ENCODE data around the gene CREB3.

Gene CREB3

DNA sequence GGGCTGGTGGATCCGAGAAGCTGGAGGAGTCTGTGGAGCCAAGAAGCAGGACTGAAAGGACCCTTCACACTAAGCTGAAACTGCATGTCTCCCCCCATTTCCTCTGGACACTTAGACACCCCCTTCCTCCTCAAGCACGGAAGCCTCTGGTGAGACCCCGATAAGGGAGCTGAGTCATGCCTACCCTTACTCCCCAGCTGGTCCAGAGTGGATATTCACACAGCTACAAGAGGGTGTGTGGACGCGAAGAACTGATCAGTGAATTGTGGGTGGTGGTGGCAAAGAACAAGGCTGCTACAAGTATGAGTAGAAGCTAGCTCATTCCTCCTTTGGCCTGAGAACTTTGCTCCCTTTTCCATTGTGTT is 4.8 kb upstream of the CREB3 start:
- no peak for DNase-seq (ENCODE audit: low read depth in 2 of 2)

DNA sequence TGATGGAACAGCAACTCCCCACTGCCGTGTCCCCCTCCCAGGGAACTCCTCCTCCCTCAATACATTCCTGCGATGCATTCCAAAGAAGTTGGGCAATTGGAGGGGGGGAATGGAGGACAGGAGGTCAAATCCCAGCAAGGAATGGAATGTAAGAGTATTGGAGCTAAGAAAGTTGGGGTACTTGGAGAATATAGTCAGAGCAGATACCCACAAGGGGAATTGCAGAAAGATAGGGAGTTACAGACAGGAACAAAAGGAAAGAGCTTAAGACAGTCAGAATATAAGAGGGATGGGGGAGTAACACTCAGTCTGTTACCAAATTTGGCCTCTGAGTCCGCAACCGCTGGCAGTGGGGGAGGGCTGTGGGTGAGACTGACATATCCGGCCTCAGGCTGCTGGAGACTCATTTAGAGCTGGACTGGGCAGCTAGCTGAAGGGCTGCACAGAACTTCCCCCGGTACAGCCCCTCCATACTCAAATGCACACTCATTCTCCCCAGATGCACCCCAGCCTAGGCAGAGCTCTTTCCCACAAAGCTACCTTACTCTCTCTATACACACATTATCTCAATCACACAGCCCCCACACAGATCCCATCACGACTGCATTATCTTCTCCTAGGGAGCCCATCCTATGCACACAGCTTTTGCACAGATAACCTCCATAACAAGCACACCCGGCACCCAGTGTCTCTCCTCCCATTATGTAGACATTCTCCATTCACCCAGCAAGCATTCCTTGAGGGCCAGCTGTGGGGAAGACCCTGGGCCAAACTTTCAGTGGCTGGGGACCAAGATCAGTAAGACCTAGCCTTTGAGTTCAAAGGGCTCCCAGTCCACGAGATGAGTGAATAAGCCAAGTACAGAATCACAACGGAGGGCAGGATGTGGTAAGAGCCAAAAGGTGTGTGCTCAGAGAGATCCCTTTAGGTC is 4.2 kb upstream of the CREB3 start:
- DNase-seq (ENCODE audit: low read depth in 2 of 2): peak in 1 of 2 donors; percentile 23

DNA sequence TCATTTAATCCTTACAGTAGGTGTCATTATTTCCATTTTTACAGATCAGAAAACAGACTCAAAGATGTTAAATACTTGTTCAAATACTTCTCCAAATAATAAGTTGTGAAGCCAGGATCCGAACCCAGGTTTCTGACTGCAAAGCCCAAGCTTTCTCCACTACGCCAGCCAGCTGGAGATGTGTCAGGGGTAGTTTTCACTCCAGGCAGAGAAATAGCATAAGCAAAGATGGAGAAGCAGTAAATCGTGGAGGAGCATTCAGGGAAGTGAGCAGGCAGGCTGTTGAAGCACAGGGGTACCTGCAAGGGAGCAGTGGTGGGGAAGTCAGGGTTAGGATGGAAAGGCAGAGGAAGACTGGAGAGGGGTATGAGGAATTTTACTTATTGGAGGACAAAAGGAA is 3.4 kb upstream of the CREB3 start:
- no peak for DNase-seq (ENCODE audit: low read depth in 2 of 2)

DNA sequence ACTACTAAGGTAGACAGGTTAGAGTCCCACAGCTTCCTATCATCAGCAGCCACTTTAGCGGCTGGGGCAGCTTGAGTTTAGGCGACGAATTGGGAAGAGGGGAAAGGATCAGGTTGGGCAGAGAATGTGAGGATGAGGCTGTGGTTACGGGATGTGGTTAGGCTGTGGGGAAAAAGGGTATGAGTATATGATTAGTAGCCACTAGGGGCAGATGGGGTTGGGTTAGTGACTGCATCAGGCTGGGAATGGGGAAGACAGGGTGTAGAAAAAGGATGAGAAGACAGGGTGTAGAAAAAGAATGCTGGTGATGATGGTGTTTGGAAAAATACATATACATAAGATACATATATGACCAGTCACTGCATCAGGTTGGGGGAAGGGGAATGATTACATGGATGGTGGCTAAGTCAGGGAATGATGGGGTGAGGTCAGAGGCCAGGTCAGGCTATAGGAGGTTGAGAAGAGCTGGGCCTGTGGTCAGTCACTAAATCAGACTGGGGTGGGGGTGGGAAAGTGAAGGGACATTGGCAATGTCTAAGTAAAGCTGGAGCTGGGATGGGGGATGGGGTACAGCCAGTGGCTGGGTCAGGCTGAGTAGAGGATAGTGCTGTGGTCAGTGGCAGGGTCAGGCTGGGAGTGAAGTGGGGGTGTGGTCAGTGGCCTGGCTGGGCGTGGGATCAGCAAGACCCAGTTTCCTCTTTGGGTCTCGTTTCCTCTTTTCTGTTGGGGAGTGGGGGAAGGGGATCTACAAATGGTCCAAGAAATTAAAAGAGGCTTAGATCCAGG is 2.6 kb upstream of the CREB3 start:
- DNase-seq (ENCODE audit: low read depth in 2 of 2): no peak

DNA sequence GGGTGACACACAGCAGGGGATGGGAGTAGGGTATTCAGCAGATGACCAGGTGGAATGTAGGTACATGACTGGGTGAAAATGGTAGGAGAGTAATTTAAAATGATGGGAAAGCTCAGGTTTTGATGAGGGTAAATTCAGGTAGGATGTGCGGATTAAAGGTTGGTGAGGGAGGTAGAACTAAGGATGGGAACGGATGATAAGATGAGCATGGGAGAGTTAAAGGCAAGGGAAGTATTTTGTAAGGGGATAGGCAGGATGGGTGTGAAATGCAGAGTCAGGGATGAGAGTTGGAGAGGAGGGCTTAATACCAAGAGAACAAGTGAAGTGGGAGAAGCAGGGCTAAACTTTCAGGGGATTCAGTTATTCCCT is 2.0 kb upstream of the CREB3 start:
- DNase-seq (ENCODE audit: low read depth in 2 of 2): no peak

DNA sequence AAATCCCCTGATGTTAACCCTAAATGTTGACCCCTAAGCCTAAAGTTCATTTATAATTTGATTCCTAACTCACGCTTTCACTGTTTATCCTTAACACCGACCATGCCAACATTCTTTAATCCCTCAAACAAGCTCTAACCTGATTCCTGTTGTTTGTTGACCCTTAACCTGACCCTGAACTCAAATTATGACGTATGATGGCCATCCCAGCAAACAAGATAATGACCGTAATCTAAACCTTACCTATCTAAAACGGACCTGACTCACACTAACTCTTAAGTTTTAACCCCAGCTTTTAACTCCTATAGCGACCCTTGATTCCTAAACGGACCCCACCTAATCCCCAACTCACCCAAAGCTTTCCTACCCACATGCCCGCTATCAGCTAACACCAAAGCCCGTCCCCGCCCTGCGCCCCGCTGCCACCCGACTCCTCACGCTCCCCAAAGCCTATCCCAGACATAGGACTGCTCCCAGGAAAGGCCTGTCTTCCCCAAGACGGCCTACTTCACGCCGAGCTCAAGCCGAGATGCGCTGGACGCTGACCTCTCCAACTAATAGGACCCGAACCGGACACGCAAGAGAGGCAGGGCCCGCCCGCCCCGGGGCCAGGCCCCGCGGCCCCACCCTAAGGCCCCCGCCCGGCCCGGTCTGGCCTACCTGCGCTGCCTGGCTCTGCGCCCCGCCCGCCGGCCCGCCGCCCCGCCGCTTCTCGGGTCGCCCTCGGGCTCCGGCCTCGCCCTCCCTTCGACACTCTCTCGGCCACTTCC is 866 bp upstream of the CREB3 start:
- DNase-seq (ENCODE audit: low read depth in 2 of 2): no peak

DNA sequence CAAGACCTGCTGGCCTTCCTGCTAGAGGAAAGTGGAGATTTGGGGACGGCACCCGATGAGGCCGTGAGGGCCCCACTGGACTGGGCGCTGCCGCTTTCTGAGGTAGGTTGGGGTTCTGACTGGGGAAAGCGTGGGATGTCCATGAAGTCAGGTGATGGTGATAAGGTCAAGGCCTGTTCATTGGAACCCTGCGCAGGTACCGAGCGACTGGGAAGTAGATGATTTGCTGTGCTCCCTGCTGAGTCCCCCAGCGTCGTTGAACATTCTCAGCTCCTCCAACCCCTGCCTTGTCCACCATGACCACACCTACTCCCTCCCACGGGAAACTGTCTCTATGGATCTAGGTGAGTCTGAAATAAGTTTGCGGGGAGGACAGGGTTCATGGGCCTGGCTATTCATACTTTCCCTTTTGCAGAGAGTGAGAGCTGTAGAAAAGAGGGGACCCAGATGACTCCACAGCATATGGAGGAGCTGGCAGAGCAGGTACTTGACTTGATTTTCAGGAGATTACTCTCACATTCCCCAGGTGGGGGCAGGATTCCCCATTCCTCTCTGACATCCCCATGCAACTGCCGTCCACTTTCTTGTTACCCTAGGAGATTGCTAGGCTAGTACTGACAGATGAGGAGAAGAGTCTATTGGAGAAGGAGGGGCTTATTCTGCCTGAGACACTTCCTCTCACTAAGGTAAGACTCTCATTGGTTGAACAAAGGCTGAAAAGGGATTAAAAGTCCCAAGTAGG is 505 bp downstream of the CREB3 start:
- no peak for DNase-seq (ENCODE audit: low read depth in 2 of 2)

DNA sequence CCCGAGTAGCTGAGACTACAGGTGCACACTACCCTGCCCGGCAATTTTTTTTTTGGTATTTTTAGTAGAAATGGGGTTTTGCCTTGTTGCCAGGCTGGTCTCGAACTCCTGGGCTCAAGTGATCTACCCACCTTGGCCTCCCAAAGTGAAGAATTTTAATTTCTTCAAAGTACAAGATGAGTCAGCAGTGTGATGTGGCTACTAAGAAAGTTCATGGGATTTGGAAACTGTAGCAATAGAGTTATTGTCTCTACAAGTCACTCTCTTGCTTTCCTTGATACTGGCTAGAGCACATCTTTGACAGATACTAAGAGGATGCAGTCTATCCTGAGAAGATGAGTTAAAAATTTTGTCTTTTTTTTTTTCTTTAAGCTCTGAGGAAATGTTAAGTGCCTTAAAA is 1.6 kb downstream of the CREB3 start:
- DNase-seq (ENCODE audit: low read depth in 2 of 2): no peak

DNA sequence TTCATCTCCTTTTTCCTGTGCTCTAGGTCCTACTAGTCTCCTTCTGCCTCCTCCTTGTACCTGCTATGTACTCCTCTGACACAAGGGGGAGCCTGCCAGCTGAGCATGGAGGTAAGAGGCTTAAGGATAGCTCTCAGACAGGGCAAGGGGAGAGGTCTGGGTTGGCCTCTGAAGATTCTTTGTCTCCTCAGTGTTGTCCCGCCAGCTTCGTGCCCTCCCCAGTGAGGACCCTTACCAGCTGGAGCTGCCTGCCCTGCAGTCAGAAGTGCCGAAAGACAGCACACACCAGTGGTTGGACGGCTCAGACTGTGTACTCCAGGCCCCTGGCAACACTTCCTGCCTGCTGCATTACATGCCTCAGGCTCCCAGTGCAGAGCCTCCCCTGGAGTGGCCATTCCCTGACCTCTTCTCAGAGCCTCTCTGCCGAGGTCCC is 3.8 kb downstream of the CREB3 start:
- DNase-seq (ENCODE audit: low read depth in 2 of 2): peak in 1 of 2 donors; percentile 54

DNA sequence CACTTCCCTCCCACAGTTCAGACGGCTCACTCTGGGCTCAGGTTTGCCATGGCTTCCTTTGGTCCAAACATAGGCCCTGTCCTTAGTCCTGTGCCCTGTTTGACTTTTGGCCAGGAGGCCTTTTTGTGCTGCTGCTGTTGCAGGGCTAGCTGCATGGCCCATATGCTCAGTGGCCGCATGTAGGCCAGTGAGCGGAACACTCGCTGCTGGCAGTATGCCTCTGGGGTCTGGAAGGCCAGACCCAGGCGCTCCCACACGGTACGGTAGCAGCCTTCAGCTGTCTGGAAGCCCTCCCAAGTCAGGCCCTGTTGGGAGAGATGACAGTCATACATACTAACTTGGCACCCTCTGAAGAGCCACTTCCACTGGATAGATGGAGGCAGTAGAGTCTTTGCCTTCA is 4.7 kb downstream of the CREB3 start:
- no peak for DNase-seq (ENCODE audit: low read depth in 2 of 2)

DNA sequence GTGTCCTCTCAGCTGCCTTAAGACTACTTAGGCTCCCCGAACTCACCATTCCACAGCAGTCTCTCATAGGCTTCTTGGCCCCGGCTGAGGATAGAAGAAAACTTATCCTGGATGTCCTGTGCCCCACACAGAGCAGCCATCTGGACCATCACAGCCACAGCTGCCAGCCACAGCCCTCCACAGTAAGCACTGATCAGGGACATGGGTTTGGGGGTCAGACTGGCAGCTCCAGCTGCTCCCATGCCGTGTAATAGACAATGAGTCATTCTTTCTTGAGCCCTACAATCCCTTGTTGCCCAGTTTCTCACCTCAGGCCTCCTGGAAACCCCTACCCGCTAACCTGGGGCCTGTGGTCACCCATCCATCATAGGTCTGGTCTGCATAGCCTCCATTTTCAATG is 5.7 kb downstream of the CREB3 start:
- DNase-seq (ENCODE audit: low read depth in 2 of 2): no peak

DNA sequence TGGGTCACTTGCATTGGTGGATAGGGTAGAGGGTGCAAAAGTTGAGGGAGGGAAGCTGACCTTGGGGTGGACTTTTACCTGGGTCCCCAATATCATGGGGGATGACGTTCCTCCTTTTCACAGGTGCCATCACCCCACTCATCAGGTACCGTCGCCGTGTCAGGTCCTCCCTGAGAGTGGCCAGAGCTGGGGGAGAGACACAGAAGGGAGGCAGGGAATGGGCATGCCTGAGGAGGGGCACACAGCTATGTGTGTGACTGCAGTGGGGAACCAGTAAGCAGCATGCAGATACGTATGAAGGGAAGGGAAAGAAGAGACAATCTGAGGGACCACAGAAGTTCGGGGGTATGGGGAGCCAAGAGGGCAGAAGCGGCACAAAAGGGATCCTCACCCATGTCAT is 6.5 kb downstream of the CREB3 start:
- DNase-seq (ENCODE audit: low read depth in 2 of 2): no peak

DNA sequence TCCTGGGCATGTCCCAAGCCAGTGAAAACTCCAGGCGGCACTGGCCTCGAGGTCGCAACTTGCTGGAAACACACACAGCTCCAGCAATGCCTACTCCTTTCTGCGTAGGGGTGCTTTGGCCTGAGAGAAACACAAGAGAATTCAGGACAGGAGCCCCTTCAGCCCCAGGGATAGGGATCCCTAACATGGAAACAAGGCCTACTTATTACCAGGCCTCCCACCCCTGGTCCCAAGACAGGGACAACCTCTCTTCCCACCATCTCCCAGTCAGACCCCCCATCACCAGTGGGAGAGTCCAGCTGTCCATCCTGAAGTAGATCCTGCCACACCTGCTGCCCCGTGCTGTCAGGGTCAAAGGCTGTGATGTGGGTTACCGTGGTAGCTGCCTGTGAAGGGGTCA is 7.8 kb downstream of the CREB3 start:
- no peak for DNase-seq (ENCODE audit: low read depth in 2 of 2)

DNA sequence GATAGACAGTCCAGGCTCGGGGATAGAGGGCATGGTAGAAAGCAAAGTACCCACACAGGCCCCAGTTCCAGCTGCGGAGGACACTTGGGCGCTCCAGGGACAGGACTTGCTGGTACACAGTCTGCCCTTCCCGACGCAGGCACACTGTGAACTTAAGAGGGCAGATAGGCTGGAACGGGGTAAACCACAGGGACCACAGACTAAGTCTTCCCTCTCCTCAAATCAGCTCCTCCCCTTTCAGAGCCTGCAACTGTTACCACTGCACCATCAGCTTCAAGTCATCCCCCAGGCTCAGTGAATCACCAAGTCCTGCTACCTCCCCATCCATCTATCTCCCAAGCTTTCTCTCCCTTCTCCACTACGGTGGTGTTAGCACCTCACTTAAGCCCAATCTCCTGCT is 9.3 kb downstream of the CREB3 start:
- no peak for DNase-seq (ENCODE audit: low read depth in 2 of 2)

DNA sequence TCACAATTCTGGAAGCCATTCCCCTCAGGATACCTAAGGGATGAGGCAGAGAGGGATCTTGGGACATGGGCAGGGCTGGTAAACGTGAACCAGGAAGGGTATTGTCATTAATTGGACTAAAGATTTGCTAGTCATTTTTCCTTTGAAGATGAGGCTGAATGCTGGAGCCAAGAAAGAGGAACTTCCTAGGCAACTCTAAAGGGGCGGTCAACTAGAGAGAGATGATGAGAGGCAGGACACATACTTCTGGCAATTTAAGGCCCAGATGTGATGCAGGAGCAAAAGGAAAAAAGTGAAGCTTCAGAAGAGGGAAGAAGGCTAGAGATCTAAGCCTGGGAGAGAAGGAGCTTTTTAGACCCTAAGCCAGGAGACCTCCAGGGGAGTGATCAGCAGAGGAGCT is 11.0 kb downstream of the CREB3 start:
- no peak for DNase-seq (ENCODE audit: low read depth in 2 of 2)

DNA sequence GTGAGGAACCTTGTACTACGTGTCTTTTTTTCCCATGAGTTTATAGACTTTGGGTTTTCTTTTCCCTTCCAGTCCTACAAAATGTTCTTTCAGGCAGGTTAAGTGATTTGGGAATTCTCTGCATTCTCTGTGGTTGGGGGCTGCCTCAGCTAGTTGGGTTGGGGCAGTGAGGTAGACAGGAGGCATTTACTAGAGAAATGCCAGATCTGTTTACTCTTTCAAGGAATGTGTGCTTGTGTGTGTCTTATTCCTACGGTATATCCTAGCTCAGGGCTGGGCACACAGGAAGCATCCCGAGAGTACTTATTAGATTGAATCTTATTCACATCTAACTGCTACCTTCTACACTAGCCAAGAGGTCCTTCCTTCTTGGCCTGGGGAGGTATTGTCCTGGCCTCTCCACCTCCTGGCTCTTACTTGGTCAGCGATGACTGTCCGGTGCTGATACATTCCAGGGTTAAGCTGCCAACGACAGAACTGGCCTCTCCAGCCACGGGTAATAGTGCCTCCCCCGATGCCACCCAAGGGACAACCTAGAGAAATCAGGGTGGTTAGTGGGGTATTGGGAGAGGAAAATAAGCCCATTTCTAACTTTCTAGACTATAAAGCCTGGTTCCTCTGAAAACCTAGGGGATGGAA is 11.5 kb downstream of the CREB3 start:
- DNase-seq (ENCODE audit: low read depth in 2 of 2): no peak

DNA sequence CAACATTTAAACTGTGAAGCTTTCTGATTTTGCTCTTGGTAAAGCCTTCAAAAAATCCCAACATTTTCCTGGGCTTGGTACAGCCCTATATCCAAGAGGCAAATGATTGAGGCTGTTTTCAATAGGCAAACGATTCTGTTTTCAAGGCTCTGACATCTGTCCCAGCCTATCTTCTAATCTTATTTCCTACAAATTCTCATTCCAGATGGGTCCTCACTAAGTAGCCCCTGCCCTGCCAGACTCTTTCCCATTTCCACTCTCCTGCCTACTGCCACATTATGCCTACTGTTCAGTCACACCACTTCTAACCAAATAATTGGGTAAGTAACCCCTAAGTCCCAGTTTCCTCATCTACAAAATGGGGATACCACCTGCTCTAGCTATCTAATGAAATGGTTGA is 13.1 kb downstream of the CREB3 start:
- DNase-seq (ENCODE audit: low read depth in 2 of 2): no peak

DNA sequence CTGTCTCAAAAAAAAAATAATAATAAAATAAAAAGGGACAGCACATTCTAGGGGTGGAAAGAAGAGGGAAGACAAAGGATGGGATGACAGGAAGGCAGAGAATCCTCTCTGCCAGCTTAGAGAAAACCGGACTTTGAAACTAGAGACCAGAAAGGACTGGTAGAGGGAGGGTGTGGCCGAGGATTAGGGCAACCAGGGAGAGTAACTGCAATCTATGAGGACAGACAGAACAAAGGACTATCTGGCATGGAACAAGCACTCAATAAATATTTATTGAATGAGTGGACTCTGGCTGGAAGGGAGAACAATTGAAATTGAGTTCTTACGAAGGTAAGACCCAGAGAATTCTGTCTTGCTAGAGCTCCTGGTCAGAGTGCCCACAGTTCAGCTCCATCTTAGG is 14.1 kb downstream of the CREB3 start:
- DNase-seq (ENCODE audit: low read depth in 2 of 2): no peak

DNA sequence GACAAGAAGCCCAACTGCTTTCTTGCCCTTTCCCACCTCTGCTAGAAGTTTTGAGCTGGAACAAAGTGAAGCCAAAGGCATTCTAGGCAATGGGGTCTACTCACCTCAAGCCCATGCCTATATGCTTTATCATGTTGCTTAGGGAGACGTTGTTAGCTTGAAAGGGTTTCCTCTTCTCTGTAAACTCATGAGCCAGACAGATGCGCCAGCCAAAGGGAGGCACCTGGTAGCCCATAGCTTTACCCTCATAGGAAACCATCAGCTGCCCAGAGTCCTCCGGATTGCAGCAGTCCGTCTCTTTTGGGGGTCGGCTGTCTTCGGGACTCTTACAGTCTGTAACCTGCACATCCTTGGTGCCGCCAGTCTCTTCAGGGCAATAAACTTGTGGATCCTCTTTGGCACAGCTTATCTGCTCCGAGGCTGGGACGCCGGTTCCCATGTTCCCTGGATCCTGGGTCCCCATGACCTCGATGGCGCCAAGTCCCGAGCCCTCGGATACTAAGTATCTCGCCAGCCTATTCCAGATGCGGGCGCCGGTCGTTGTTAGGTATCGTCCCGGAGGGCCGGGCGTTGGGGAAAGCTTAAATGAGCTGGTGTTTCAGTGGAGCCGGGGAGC is 15.9 kb downstream of the CREB3 start:
- no peak for DNase-seq (ENCODE audit: low read depth in 2 of 2)

DNA sequence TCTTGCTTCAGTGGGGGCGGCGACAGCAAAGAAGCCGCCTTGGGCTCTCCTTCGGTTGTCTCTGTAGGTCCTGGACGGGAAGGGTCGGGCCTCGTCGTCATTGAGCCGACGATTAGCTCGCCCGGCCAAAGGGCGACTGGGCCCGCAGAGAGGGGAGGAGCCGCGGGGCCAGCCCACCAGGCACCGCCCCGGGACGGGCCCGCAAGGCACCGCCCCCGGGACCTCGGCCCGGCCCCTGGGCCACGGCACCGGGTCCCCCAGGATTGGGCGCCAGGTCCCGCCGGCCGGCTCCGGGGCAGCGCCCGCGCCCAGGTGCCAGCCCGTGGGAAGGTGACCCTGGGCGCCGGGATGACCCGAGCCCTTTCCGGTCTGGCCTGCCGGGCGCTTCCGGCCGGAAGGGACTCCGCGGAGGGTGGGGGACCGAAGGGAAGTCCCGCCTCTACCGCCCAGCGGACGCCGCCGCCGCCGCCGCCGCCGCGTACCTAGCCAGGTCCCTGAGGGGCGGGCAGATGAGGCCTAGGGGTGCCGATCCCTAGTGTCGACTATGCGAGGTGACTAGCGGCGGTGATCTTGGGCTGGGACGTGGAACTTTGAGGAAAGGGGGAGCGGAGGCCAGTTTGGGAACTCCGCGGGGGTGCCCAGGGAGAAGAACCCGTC is 16.5 kb downstream of the CREB3 start, which contains the start of the genes GBA2 and RGP1:
TSS of gene GBA2 (minus strand) at position 371 of the 657 bp plus-strand sequence. CDS start 524 bp downstream, outside the sequence.
TSS of gene RGP1 (plus strand) at position 430 of the 657 bp plus-strand sequence. CDS start 469 bp downstream, outside the sequence.
- peak in 1 of 2 donors; percentile 48 for DNase-seq (ENCODE audit: low read depth in 2 of 2)
